HG03108 (cell line): Measurements from ENCODE around the gene ENTPD8.
"Not testable (repeated sequence)": the region's sequence is repeated elsewhere in the genome, so short reads cannot be mapped to it uniquely, and the experiment has no call there.

Experiments
- ATAC-seq: cut with Tn5 transposase; IDR thresholded peaks from one replicate; pipeline ENCODE4 v1.9.1; 2021; ENCODE audit warnings: moderate library complexity; ENCODE audit not compliant: unreplicated experiment

Gene ENTPD8

DNA sequence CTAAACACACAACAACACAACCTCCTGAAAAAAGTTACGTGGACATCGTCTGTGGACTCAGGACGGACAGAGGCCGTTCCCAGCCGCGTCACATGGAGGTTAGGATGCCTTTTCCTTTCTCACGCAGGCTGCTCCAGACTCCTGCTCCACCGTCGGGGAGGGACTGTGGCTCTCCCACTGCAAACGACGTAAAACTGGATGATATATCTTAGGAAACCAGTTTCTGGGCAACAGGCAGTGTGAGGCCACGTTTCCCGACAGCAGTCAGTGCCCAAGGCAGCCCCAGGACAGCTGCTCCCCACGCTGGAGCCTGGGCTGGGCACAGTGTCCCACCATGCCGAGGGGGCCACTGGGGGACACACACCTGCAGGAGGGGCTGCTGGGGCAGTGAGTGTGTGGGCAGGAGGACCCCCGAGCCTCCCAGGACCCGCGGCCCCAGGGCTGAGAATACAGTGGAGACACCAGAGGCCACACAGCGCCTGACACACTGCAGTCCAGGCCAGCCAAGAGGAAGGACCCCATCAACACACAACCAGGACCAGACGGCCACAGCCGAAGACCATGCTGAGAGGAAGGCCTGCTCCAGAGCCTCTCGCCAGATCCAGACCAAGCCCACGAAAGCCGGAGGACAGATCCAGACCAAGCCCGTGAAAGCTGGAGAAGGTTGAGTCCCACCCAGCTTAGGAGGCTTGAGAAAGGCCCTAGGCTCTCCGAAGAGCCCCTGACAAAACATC lies 44.4 kb downstream of the ENTPD8 start:
- no peak for ATAC-seq

DNA sequence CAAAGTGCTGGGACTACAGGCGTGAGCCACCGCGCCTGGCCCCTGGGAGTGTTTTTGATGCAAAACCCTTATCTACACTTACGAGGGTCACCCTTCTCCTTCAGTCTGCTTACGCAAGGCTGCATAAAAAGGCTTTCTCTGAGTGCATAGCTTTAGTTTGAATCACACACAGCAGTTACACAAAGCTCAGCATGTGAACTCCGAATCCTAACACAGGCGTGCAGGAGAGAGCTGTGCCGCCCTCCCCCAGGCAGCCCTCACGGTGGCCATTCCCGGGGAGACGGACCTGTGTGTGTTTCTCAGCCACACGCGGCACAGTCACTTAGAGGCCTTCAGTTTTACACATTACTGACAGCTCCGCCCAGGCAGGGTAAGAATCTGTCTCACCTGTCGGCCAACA lies 44.9 kb downstream of the ENTPD8 start:
- no peak for ATAC-seq

GRCh38 chr9:137395666-137396010 lies 45.5 kb downstream of the ENTPD8 start:
- no peak for ATAC-seq

- ATAC-seq = no peak
These were observed 46.1 kb downstream of the ENTPD8 start for GRCh38 chr9:137394866-137395665.

DNA sequence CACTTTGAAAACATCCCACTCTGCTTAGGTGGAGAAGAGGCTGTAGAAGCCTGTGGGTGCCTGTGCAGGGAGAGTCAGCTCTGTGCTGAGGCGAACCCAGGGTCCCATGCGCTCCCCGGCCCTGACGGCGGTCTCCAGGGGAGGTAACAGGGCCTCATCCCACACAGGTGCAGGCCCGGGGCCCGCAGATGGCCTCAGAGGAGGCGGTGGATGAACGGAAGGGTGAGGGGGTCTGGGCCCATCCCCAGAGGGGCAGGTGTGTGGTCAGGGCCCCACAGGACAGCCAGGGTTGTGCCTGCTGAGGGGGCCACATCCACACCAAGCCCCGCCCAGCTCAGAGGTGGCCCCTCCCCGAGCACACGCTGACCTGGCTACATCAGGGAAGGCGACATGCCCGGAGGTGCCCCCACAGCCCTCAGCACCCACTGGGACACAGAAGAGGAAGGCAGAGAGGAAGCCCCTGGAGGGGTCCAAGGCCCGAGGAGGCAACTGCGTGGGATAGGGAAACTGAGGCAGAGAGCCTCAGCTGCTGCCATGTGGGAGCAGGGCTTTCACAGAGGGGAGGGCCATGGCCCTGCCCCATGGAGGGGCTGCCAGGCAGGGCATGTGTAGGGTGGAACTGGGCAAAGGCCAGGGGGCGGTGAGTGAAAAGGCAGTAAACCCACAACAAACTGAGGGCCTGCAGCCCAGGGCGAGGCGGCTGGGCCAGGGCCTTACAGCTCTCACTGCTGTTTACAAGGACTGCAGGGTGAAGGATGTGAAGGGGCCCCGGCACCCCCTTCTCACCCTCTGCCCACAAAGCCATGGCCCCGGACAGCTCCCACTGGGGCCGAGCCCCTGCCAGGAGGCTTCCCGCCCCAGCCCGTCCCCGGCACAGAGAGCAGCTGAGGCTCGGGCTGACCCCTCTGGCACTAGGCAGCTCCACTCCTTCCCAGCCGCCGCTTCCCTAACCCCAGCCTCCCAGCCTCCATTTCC lies 47.7 kb downstream of the ENTPD8 start:
- ATAC-seq = no peak

- no peak for ATAC-seq
These were observed 48.7 kb downstream of the ENTPD8 start for GRCh38 chr9:137392232-137393007.

GRCh38 chr9:137391411-137391754 lies 49.8 kb downstream of the ENTPD8 start:
- no peak for ATAC-seq

DNA sequence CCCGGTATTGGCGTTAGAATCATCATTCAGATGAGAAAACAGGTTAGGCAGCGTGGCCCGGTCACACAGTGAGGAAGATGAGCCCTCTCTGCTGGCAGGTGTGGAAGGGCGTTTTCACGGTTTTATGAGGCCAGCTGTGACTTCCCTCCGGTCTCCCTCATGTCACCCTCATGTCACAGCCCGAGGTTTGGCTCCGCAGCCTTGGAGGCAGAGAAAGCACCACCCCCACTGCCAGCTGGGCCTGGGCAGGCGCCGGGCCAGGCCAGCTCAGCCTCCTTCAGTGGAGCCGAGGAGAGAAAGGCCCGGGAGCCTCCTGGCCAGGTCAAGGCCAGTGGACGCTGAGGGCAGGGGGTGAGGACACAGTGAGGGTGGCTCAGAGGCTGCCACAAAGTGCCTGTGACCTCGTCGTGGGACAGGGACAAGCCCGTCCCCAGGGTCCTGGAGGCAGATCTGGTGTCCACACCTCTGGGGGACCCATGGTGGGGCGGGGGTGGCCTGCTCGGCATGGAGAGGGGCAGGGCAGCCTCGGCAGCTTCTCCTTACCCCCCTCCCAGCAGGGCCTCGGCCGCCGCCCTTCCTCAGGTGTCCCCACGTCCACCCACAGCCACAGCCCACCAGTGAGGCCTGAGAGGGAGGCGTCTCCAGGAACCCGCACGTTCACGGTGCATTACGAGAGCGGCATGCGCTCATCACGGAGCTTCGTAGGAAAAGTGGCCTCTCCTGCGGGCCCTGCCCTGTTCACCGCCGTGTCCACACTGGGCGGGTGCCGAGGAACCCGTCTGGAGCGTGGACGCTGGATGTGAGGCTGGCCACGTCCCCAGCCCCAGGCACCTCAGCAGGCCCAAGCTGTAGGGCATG lies 50.4 kb downstream of the ENTPD8 start:
- ATAC-seq = no peak

GRCh38 chr9:137389428-137389746 lies 51.8 kb downstream of the ENTPD8 start:
- no peak for ATAC-seq

- no peak for ATAC-seq
These were observed 52.3 kb downstream of the ENTPD8 start for GRCh38 chr9:137388589-137389427.

- ATAC-seq = no peak
These were observed 53.1 kb downstream of the ENTPD8 start for GRCh38 chr9:137387891-137388560.

- ATAC-seq = no peak
These were observed 53.9 kb downstream of the ENTPD8 start for GRCh38 chr9:137387114-137387890.

GRCh38 chr9:137386507-137387113 lies 54.5 kb downstream of the ENTPD8 start:
- ATAC-seq = not testable (repeated sequence)

DNA sequence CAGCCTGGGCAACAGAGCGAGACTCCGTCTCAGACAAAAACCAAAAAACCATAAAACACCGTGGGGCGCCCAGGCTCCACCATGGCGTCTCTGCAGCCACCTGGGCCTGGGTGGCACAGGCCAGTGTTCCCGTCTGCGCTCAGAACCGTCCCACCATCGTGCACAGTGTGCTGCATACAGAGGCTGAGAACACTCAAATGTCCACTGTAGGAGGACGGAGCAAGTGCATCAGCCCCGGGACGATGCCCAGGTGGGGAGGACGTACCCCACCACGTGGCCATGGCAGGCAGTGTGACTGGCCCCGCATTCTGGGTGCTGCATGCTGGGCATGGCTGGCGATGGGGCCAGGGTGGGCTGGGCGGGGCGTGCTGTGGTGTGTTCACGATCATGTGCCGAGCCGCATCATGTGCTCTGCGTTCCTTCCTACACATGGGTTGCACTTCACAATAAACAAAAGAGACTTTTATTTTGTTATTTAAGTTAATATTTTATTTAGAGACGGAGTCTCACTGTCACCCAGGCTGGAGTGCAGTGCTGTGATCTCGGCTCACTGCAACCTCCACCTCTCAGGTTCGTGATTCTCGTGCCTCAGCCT lies 56.0 kb downstream of the ENTPD8 start:
- ATAC-seq = no peak
